ENCODE data around the gene VMP1. TPM values are rescaled to one million over a fixed set of nuclear protein-coding genes. Genes with fewer than 3 reads are reported as not detected.
"Not testable (repeated sequence)": the region's sequence is repeated elsewhere in the genome, so short reads cannot be mapped to it uniquely, and the experiment has no call there.

VMP1 gene
- total and polyA plus RNA-seq, 4 donors: 46.4 to 118 (median 71.6) TPM

DNA sequence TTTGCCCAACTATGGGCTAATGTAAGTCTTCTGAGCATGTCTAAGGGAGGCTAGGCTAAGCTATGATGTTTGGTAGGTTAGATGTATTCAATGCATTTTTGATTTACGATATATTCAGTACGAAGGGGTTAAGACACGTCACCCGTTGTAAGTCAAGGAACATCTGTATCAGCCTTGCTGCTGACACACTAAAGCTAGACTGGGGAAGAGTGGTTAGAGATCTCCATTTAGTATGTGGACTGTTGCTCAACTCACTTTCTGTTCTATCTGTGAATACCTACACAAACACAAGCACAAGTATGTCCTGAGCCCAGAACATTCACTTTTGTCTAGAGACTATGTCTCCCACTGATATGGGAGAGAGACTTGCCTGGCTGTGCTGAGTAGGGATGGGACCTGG, 71.5 kb downstream of the VMP1 start:
- WGBS: 97% methylated on average over 4 of the region's 4 CpGs
- Histone ChIP-seq H3K9ac (ENCODE audit: low read depth in 1 of 2, low read length in 2 of 2) (no peak overlapping the region), H3K4me3 (ENCODE audit: low read depth in 1 of 3, low read length in 3 of 3) (no peak overlapping the region), H3K27ac (ENCODE audit: low read depth in 1 of 2, low read length in 2 of 2) (no peak overlapping the region), H3K27me3 (ENCODE audit: control insufficient read depth in 4 of 4, insufficient read depth in 4 of 4, low read length in 3 of 4) (no peaks in the 10 kb centered on the region), H3K36me3 (ENCODE audit: control insufficient read depth in 4 of 4, insufficient read depth in 3 of 4, low read depth in 1 of 4, low read length in 3 of 4) (peaks cover 0 to 24% (median 12%) of the 10 kb centered on the region in 4 donors), H3K4me1 (ENCODE audit: control insufficient read depth in 4 of 4, insufficient read depth in 4 of 4, low read length in 3 of 4) (peaks cover 0 to 4% (median 2%) of the 10 kb centered on the region in 4 donors), H3K9me3 (ENCODE audit: control insufficient read depth in 4 of 4, low read length in 3 of 4) (no peaks in the 10 kb centered on the region)
- no peak for DNase-seq (ENCODE audit: low spot score)
- TF ChIP-seq, protein P1, sequence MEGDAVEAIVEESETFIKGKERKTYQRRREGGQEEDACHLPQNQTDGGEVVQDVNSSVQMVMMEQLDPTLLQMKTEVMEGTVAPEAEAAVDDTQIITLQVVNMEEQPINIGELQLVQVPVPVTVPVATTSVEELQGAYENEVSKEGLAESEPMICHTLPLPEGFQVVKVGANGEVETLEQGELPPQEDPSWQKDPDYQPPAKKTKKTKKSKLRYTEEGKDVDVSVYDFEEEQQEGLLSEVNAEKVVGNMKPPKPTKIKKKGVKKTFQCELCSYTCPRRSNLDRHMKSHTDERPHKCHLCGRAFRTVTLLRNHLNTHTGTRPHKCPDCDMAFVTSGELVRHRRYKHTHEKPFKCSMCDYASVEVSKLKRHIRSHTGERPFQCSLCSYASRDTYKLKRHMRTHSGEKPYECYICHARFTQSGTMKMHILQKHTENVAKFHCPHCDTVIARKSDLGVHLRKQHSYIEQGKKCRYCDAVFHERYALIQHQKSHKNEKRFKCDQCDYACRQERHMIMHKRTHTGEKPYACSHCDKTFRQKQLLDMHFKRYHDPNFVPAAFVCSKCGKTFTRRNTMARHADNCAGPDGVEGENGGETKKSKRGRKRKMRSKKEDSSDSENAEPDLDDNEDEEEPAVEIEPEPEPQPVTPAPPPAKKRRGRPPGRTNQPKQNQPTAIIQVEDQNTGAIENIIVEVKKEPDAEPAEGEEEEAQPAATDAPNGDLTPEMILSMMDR (IDR thresholded peaks at IDR 0.05; ENCODE audit: low read depth, low read length, missing input control): no peak
- no peak for TF ChIP-seq EGR1 (IDR thresholded peaks at IDR 0.05; ENCODE audit: low read depth in 2 of 2)
- TF ChIP-seq SP1 (IDR thresholded peaks at IDR 0.05): no peak
- no peak for TF ChIP-seq YY1 (IDR thresholded peaks at IDR 0.05)
- no peak for TF ChIP-seq JUND (IDR thresholded peaks at IDR 0.05)
- TF ChIP-seq, protein P2, sequence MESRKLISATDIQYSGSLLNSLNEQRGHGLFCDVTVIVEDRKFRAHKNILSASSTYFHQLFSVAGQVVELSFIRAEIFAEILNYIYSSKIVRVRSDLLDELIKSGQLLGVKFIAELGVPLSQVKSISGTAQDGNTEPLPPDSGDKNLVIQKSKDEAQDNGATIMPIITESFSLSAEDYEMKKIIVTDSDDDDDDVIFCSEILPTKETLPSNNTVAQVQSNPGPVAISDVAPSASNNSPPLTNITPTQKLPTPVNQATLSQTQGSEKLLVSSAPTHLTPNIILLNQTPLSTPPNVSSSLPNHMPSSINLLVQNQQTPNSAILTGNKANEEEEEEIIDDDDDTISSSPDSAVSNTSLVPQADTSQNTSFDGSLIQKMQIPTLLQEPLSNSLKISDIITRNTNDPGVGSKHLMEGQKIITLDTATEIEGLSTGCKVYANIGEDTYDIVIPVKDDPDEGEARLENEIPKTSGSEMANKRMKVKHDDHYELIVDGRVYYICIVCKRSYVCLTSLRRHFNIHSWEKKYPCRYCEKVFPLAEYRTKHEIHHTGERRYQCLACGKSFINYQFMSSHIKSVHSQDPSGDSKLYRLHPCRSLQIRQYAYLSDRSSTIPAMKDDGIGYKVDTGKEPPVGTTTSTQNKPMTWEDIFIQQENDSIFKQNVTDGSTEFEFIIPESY (IDR thresholded peaks at IDR 0.05): no peak
- TF ChIP-seq HNF4A (conservative IDR thresholded peaks at IDR 0.05): no peak
- TF ChIP-seq, protein P3, sequence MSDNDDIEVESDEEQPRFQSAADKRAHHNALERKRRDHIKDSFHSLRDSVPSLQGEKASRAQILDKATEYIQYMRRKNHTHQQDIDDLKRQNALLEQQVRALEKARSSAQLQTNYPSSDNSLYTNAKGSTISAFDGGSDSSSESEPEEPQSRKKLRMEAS (IDR thresholded peaks at IDR 0.05): no peak
- TF ChIP-seq, protein P4, sequence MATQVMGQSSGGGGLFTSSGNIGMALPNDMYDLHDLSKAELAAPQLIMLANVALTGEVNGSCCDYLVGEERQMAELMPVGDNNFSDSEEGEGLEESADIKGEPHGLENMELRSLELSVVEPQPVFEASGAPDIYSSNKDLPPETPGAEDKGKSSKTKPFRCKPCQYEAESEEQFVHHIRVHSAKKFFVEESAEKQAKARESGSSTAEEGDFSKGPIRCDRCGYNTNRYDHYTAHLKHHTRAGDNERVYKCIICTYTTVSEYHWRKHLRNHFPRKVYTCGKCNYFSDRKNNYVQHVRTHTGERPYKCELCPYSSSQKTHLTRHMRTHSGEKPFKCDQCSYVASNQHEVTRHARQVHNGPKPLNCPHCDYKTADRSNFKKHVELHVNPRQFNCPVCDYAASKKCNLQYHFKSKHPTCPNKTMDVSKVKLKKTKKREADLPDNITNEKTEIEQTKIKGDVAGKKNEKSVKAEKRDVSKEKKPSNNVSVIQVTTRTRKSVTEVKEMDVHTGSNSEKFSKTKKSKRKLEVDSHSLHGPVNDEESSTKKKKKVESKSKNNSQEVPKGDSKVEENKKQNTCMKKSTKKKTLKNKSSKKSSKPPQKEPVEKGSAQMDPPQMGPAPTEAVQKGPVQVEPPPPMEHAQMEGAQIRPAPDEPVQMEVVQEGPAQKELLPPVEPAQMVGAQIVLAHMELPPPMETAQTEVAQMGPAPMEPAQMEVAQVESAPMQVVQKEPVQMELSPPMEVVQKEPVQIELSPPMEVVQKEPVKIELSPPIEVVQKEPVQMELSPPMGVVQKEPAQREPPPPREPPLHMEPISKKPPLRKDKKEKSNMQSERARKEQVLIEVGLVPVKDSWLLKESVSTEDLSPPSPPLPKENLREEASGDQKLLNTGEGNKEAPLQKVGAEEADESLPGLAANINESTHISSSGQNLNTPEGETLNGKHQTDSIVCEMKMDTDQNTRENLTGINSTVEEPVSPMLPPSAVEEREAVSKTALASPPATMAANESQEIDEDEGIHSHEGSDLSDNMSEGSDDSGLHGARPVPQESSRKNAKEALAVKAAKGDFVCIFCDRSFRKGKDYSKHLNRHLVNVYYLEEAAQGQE (IDR thresholded peaks at IDR 0.05): no peak
- TF ChIP-seq NR2F2 (IDR thresholded peaks at IDR 0.05): no peak
- TF ChIP-seq GABPA (IDR thresholded peaks at IDR 0.05 in 1 of 2, conservative IDR thresholded peaks at IDR 0.05 in 1 of 2): no peak
- TF ChIP-seq FOXA1 (IDR thresholded peaks at IDR 0.05): no peak
- TF ChIP-seq FOXA2 (IDR thresholded peaks at IDR 0.05): no peak
- TF ChIP-seq, protein P5, sequence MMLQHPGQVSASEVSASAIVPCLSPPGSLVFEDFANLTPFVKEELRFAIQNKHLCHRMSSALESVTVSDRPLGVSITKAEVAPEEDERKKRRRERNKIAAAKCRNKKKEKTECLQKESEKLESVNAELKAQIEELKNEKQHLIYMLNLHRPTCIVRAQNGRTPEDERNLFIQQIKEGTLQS (IDR thresholded peaks at IDR 0.05): no peak
- no peak for TF ChIP-seq TAF1 (conservative IDR thresholded peaks at IDR 0.05)

DNA sequence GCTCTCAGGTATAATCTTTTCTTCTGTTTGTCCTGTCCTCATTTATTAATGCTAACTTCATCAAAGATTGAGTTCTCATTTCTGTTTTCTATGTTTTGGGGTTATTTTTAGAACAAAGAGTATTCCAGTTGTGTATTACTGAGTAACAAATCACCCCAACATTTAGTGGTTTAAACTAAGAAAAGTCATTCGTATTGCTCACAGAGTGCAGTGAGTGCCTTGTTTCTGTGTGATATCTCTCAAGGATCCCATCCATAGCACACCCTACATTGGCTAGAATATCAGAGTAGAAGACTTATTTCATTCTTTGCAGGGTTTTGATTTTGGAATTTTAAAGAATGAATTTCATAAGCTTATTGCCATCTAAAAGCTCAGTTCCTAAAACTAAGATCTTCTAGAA, 72.1 kb downstream of the VMP1 start:
- TF ChIP-seq EGR1 (IDR thresholded peaks at IDR 0.05; ENCODE audit: low read depth in 2 of 2) (no peak), YY1 (IDR thresholded peaks at IDR 0.05) (no peak), TAF1 (conservative IDR thresholded peaks at IDR 0.05) (no peak), HNF4A (conservative IDR thresholded peaks at IDR 0.05) (no peak), HNF4G (IDR thresholded peaks at IDR 0.05) (no peak), RXRA (IDR thresholded peaks at IDR 0.05) (no peak), FOXA2 (IDR thresholded peaks at IDR 0.05) (no peak)
- TF ChIP-seq, protein P2 (IDR thresholded peaks at IDR 0.05): no peak
- TF ChIP-seq, protein P5 (IDR thresholded peaks at IDR 0.05): no peak
- Histone ChIP-seq H3K27ac (ENCODE audit: low read depth in 1 of 2, low read length in 2 of 2) (no peak overlapping the region), H3K4me3 (ENCODE audit: low read depth in 1 of 3, low read length in 3 of 3) (no peak overlapping the region), H3K9ac (ENCODE audit: low read depth in 1 of 2, low read length in 2 of 2) (no peak overlapping the region), H3K4me1 (ENCODE audit: control insufficient read depth in 4 of 4, insufficient read depth in 4 of 4, low read length in 3 of 4) (peaks cover 0 to 4% (median 2%) of the 10 kb centered on the region in 4 donors), H3K9me3 (ENCODE audit: control insufficient read depth in 4 of 4, low read length in 3 of 4) (no peaks in the 10 kb centered on the region), H3K27me3 (ENCODE audit: control insufficient read depth in 4 of 4, insufficient read depth in 4 of 4, low read length in 3 of 4) (no peaks in the 10 kb centered on the region), H3K36me3 (ENCODE audit: control insufficient read depth in 4 of 4, insufficient read depth in 3 of 4, low read depth in 1 of 4, low read length in 3 of 4) (peaks cover 0 to 19% (median 9%) of the 10 kb centered on the region in 4 donors)
- no peak for DNase-seq (ENCODE audit: low spot score)
- WGBS: 93% methylated on average over 1 of the region's 1 CpG

DNA sequence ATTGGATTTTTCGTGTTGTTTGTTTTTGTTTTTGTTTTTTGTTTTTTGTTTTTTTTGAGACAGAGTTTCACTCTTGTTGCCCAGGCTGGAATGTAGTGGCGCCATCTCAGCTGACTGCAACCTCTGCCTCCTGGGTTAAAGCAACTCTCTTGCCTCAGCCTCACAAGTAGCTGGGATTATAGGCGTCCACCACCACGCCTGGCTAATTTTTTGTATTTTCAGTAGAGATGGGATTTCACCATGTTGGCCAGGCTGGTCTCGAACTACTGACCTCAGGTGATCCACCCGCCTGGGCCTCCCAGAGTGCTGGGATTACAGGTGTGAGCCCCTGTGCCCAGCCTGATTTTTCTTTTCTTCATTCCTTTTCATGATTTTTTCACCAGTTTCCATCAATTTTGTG, 73.1 kb downstream of the VMP1 start:
- WGBS: 97% methylated on average over 6 of the region's 6 CpGs
- H3K4me1 ChIP-seq (ENCODE audit: control insufficient read depth in 4 of 4, insufficient read depth in 4 of 4, low read length in 3 of 4); H3K27ac ChIP-seq (ENCODE audit: low read depth in 1 of 2, low read length in 2 of 2); H3K9me3 ChIP-seq (ENCODE audit: control insufficient read depth in 4 of 4, low read length in 3 of 4); H3K27me3 ChIP-seq (ENCODE audit: control insufficient read depth in 4 of 4, insufficient read depth in 4 of 4, low read length in 3 of 4); H3K4me3 ChIP-seq (ENCODE audit: low read depth in 1 of 3, low read length in 3 of 3); H3K9ac ChIP-seq (ENCODE audit: low read depth in 1 of 2, low read length in 2 of 2); DNase-seq (ENCODE audit: low spot score): not testable (repeated sequence)
- H3K36me3 ChIP-seq (ENCODE audit: control insufficient read depth in 4 of 4, insufficient read depth in 3 of 4, low read depth in 1 of 4, low read length in 3 of 4): peaks cover 0 to 16% (median 9%) of the 10 kb centered on the region in 4 donors

Data from liver (tissue), 9 donors.